ENCODE data around the gene CACNA1D.

DNA sequence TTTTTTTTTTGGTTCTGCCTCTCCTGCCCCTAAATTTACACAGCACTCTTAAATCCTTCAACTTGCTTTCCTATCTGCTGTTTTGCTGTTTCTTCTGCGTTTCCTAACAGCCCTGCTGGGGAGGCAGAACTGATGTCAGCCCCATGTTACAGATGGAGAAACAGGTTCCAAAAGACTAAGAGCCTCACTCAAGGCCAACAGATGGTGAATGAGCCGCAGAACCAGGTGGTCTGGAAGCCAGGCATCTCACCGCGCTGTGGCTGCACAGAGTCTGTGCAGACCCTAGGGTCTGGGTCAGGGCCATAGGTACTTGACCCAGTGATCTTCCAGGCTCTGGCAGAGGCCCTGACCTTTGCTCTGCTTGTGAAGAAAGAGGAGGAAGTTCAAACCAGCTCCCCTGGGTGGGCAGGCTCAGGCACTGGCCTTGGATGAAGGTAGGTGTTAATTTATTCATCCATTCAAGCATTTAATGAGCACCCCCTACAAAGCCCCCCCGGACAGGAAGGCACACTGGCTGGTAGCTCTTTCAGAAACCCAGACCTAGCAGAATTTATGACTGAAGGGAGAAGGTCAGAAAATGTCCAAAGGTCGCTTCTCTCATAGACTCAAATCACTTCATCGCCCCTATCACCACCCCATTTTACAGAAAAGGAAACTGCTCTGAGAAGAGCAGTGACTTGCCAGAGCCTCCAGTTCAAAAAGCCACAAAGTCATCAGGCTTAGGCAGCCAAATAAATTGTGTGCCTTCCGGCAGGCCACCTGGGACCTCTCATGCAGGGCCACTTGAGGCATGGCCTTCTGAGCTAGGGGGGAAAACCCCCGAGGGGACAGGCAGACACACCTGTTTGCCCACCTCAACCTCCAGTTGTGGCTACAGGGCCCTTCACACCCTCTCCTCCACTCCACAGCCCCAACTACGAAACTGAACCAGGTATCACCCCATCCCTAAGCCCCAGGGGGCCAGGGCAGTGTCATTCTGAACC, 349.1 kb downstream of the CACNA1D start:
- TF ChIP-seq POLR2AphosphoS5 (IDR thresholded peaks at IDR 0.05) (no peak), CTCF (IDR thresholded peaks at IDR 0.05) (no peak), POLR2A (IDR thresholded peaks at IDR 0.05) (no peak), EP300 (IDR thresholded peaks at IDR 0.05) (no peak)
